Chondrocyte (in vitro differentiated cells): Measurements from ENCODE around the gene STUM. TPM values are rescaled to one million over a fixed set of nuclear protein-coding genes. Genes with fewer than 3 reads are reported as not detected.
A peak's percentile ranks its signal among the peaks of the same experiment; 100 is the strongest.

Experiments
- DNase-seq: peaks from one replicate; pipeline ENCODE4 v3.0.0; 2021; ENCODE audit warnings: mixed read lengths, low spot score
- H3K27ac Mint-ChIP-seq: one replicate; pipeline ENCODE4 v1.8.0; 2021; ENCODE audit warnings: mild to moderate bottlenecking, moderate library complexity, mixed read lengths; ENCODE audit not compliant: unreplicated experiment
- H3K27me3 Mint-ChIP-seq: 2 replicates; pipeline ENCODE4 v1.8.0; 2021; ENCODE audit warnings: low read depth, mixed read lengths
- H3K36me3 Mint-ChIP-seq: 2 replicates; pipeline ENCODE4 v1.8.0; 2021; ENCODE audit warnings: low read depth, mixed read lengths
- H3K4me1 Mint-ChIP-seq: 2 replicates; pipeline ENCODE4 v1.8.0; 2021; ENCODE audit warnings: low read depth, mild to moderate bottlenecking, mixed read lengths
- H3K4me3 Mint-ChIP-seq: one replicate; pipeline ENCODE4 v1.8.0; 2021; ENCODE audit warnings: mild to moderate bottlenecking, moderate library complexity, mixed read lengths; ENCODE audit not compliant: unreplicated experiment
- H3K9me3 Mint-ChIP-seq: 2 replicates; pipeline ENCODE4 v1.8.0; 2021; ENCODE audit warnings: low read depth, mixed read lengths
- CTCF ChIP-seq: fragments of 200-600 bp; sonication (generic); IDR thresholded peaks from 2 replicates; pipeline ENCODE4 v1.5.0; 2021; ENCODE audit warnings: antibody characterized with exemption, mild to moderate bottlenecking, moderate library complexity
- total RNA-seq: library from RNA; stranded (reverse); gene quantifications from 3 replicates; pipeline ENCODE4 v1.2.1, GENCODE V29; 2021

The STUM gene
- total RNA-seq, 1 donor from 2014 or later = 0.27 TPM

DNA sequence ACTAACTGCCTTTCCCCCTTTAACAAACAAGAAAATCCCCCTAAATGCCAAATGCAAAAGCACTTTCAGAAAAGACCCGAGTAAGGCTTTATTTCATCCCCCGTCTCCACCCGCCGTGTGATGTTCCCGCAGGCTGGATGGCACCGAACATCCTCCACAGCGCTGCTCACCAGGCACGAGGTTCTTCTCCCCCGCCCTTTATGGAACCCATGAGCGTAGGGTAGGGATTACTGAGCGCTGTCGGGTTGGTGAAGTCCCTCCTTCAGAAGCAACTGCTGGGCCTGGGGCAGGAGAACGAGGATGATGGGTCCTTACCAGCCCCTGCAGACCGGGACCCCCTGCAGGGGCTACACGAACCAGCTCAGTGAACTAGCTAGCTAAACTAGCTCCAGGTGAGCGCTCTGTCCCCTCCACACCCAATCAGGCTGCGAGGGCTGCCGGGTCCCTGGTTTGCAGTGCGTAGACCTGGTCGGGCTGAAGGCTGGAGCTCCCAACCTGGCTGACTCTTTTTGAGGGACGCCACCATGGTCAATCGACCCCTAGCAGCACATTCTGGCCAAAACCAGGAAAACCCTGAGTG, 110.1 kb downstream of the STUM start:
- no peak for TF ChIP-seq CTCF
- Mint-ChIP-seq H3K27me3 (no peaks in the 10 kb centered on the region), H3K9me3 (no peaks in the 10 kb centered on the region), H3K4me3 (no peak overlapping the region), H3K27ac (no peak overlapping the region), H3K4me1 (peaks cover 84% of the 10 kb centered on the region), H3K36me3 (no peaks in the 10 kb centered on the region)
- peak; percentile 41 for DNase-seq

Other genes starting within 250 kb of the STUM start
- 2.1 to 3.0 TPM (median 2.2 TPM) in 3 replicates for gene LIN9, start 239.6 kb upstream of the STUM start, total RNA-seq
- gene PARP1, start 140.7 kb upstream of the STUM start, total RNA-seq = 43.9 to 77.5 TPM (median 48.6 TPM) in 3 replicates
- gene ITPKB, start 190.5 kb downstream of the STUM start, total RNA-seq = 13.3 to 13.7 TPM (median 13.4 TPM) in 3 replicates